Activated T-helper 2 cell treated with anti-CD3 and anti-CD28 coated beads, Interferon-gamma antibody, Interleukin-2, Interleukin-4, amounts not matched to agents 10 μg/mL and 5 μg/mL and 100 μg/mL, durations not matched to agents 14 hours and 24 hours and 36 hours (primary cell): ENCODE measurements around the gene INAVA. TPM values are rescaled to one million over a fixed set of nuclear protein-coding genes. Genes with fewer than 3 reads are reported as not detected.
"Not testable (repeated sequence)": the region's sequence is repeated elsewhere in the genome, so short reads cannot be mapped to it uniquely, and the experiment has no call there.

Experiments
- DNase-seq: peaks from one replicate; pipeline ENCODE4 v3.0.0; 2021; ENCODE audit warnings: low spot score
- H3K27ac Mint-ChIP-seq: one replicate; pipeline ENCODE4 v1.8.0; 2021; ENCODE audit warnings: mixed read lengths
- H3K27me3 Mint-ChIP-seq: one replicate; pipeline ENCODE4 v1.8.0; 2021; ENCODE audit warnings: low read depth, mixed read lengths
- H3K36me3 Mint-ChIP-seq: one replicate; pipeline ENCODE4 v1.8.0; 2021; ENCODE audit warnings: low read depth, mixed read lengths
- H3K4me1 Mint-ChIP-seq: one replicate; pipeline ENCODE4 v1.8.0; 2021; ENCODE audit warnings: low read depth, mixed read lengths
- H3K4me3 Mint-ChIP-seq: one replicate; pipeline ENCODE4 v1.8.0; 2021; ENCODE audit warnings: low read depth, mild to moderate bottlenecking, moderate library complexity, mixed read lengths
- H3K9me3 Mint-ChIP-seq: one replicate; pipeline ENCODE4 v1.8.0; 2021; ENCODE audit warnings: mixed read lengths
- intact Hi-C: fragments of 100-400 bp; cut with micrococcal nuclease; formaldehyde crosslinking; loops from one replicate; pipeline ENCODE4 v1.15.1; 2023
- total RNA-seq: library from RNA; stranded (reverse); gene quantifications from 2 replicates; pipeline ENCODE4 v1.2.3, GENCODE V29; 2022

Gene INAVA
- total RNA-seq, 1 donor from 2014 or later, result not detected

DNA sequence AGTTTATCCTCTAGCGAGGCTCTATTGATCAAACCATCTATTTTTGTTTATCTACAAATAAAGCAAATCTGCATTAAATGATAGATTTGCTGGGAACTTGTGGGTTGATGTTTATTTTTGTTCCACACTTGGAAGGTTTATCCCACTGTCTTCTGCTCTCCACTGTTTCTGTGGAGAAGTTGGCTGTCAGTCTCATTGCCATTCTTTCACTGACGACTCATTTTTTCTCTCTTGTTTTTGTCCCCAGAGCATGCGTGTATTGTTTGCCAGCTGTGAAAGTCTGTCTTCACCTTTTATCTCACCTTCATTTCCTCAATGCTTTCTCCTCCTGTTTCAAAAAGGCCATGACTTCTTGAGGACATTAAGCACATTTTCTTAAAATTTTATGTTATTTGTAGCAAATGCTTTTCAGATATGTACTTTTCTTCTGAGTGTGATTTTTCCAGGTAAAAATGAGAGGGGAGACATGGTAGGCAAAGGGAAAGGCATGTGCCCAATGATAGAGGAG, 52.4 kb downstream of the INAVA start:
- H3K27me3 Mint-ChIP-seq, result peaks cover 34% of the 10 kb centered on the region
- DNase-seq, result no peak
- H3K9me3 Mint-ChIP-seq, result peaks cover 8% of the 10 kb centered on the region
- no peaks in the 10 kb centered on the region for H3K4me1 Mint-ChIP-seq
- intact Hi-C loops, result no loop called here
- H3K4me3 Mint-ChIP-seq, result no peak overlapping the region
- H3K36me3 Mint-ChIP-seq, result no peaks in the 10 kb centered on the region
- no peak overlapping the region for H3K27ac Mint-ChIP-seq

DNA sequence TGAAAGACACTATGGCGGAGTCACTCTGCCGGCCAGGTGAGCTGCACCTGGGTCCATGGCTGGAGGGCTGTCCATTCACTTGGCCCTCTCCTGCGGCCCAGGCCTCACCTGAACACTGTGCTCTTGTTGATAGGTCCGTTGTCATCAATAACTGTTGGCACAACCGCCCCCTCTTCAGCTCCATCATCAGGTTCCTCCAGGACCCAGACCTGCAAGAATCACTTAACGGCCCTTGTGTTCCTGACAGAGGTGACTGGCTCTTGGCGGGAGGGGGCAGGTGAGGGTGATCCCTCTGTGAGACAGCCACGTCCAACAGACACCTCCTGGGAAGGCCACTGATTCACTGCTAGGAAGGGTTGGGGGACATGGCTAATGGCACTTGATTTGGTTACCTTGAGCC, 54.9 kb downstream of the INAVA start:
- no peak overlapping the region for H3K27ac Mint-ChIP-seq
- peaks cover 6% of the 10 kb centered on the region for H3K9me3 Mint-ChIP-seq
- no peaks in the 10 kb centered on the region for H3K4me1 Mint-ChIP-seq
- no peaks in the 10 kb centered on the region for H3K36me3 Mint-ChIP-seq
- intact Hi-C loops, result no loop called here
- H3K4me3 Mint-ChIP-seq, result no peak overlapping the region
- no peak for DNase-seq
- H3K27me3 Mint-ChIP-seq, result peaks cover 36% of the 10 kb centered on the region

DNA sequence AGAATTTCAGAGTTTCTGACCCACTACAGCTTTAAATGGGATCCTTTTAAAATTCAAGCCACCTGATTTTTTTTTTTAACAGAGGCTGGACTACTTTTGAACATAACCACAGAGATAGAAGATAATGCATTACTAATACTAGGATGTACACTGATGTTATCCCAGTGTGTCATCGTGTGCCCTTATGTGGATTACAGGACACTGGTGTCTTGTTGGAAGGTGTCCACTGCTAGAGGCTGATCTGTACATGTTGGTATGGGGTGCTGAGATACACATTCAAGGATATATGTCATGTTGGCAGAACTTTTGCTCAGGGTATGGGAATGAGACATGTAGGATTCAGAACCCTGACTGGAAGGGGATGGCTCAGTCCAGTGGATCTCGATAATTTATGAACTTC, 56.3 kb downstream of the INAVA start:
- no peaks in the 10 kb centered on the region for H3K36me3 Mint-ChIP-seq
- H3K9me3 Mint-ChIP-seq, result peaks cover 6% of the 10 kb centered on the region
- H3K27me3 Mint-ChIP-seq, result peaks cover 27% of the 10 kb centered on the region
- H3K4me3 Mint-ChIP-seq, result no peak overlapping the region
- H3K27ac Mint-ChIP-seq, result no peak overlapping the region
- no peaks in the 10 kb centered on the region for H3K4me1 Mint-ChIP-seq
- intact Hi-C loops, result no loop called here
- no peak for DNase-seq

DNA sequence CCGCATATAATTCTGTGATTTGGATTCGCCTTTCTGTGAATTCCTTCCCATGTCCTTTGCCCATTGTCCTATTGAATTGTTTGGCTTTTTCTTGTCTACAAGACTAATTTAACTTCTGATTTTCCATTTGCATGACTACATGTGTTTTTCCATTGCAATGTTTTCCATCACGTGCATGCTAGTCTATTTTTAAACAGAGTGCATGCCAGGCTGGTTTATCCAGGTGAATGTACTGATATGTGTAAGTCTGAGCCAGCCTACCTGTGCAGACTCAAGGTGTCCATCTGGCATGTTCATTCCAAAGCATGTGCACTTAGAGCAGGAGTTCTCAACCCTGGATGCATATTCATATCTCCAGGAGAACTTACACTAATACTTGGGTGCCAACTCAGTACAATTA, 59.7 kb downstream of the INAVA start:
- Mint-ChIP-seq H3K27ac (no peak overlapping the region), H3K27me3 (peaks cover 17% of the 10 kb centered on the region), H3K36me3 (no peaks in the 10 kb centered on the region), H3K4me1 (no peaks in the 10 kb centered on the region), H3K4me3 (no peak overlapping the region), H3K9me3 (no peaks in the 10 kb centered on the region)
- intact Hi-C loops, result no loop called here
- DNase-seq, result no peak

DNA sequence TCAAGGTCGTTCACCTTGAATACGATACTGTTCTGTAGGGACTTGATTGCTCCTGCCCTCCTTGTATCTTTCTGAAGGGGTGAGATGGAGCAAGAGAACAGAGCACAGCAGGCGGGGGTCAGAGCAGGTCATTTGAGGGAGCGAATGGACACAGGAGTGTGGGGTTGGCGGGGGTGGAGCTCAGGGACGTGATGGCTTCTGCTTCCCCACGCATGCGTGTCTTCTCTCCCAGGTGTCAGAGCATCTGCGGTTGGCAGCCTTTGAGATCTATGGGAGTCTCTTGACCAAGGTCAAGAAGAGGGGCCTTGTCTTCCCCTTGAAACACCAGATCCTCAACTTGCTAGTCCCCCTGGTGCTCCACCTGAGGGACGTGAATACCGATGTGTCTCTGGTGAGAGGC, 63.9 kb downstream of the INAVA start:
- Mint-ChIP-seq H3K9me3 (no peaks in the 10 kb centered on the region), H3K4me3 (no peak overlapping the region), H3K4me1 (no peaks in the 10 kb centered on the region), H3K36me3 (no peaks in the 10 kb centered on the region), H3K27ac (no peak overlapping the region), H3K27me3 (peaks cover 20% of the 10 kb centered on the region)
- DNase-seq, result no peak
- intact Hi-C loops, result no loop called here

DNA sequence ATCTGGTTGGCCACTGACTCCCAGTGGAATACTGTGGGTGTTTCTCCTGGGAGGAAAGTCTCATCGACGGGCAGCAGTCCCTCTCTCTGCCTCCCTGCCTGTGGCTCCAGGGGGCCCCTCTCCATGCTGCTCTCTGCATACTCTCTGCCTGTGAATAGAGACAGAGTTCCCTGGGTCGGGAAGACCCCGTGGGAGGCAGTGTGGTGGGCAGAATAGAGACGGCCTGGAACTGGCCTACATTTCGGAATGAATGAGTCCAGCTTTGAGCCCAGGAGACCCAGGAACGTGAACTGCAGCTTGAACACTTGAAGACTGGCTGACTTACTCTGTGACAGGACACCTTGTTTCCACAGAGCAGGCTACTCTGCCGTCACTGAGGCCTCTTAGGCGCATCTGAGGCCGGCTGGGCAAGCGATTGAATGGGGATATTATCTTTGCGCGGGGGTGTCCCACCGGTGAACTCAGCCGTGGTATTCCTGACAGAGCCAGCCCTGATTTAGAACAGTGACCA, 64.8 kb downstream of the INAVA start:
- Mint-ChIP-seq H3K9me3 (no peaks in the 10 kb centered on the region), H3K4me3 (no peak overlapping the region), H3K27ac (no peak overlapping the region), H3K4me1 (no peaks in the 10 kb centered on the region), H3K27me3 (peaks cover 14% of the 10 kb centered on the region), H3K36me3 (no peaks in the 10 kb centered on the region)
- intact Hi-C loops, result no loop called here
- DNase-seq, result no peak

DNA sequence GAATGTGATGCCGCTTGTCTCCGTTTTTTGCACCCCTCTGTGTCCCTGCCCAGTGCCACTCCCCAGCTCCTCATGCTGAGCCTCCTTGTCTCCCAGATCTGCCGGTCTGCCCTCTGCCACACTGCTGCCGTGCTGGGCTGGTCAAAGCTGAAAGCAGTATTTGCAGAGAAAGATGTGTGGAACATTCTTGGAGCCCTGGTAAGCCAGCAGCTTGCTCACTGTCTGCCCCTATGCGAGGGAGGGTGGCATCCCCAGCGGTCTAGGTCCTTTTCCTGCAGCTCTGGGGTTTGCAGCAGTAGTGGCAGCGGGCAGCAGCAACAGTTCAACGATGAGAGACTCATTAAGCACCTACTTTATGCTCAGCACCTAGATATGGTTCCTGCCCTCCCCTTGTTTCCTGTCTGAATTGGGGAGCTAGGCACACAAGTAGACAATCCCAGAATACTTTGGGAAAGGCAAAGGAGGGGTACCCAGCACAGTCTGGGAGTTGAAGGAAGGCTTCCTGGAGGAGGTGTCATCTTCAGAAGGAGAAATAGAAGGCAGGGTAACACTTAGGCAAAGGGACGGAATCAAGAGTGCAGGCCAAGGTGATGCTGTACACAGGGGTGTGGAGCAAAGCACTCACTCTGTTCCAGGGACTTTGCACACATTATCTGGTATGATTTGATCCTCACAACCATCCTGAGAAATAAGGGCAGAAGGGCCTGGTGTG, 65.7 kb downstream of the INAVA start:
- no peak for DNase-seq
- intact Hi-C loops, result no loop called here
- no peak overlapping the region for H3K4me3 Mint-ChIP-seq
- no peak overlapping the region for H3K27ac Mint-ChIP-seq
- no peaks in the 10 kb centered on the region for H3K36me3 Mint-ChIP-seq
- no peaks in the 10 kb centered on the region for H3K4me1 Mint-ChIP-seq
- H3K9me3 Mint-ChIP-seq, result no peaks in the 10 kb centered on the region
- H3K27me3 Mint-ChIP-seq, result peaks cover 10% of the 10 kb centered on the region

DNA sequence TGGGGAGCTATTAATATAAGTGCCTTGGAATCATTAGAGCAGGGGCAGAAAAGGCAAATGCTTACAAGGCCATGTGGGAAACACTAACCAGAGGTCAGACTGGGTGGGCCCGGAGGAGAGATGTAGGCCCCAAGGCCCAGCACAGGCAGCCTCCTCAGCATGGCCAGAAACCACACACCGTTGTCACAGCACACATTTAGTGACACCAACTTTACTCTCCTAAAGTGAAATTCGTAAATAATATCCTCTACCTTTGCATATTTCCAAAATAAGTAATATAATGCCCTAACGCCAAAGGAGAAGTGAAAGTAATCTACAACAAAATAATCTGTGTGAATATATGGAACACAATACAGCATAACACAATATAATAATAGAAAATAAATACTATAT, 66.2 kb downstream of the INAVA start:
- no peak for DNase-seq
- H3K9me3 Mint-ChIP-seq, result no peaks in the 10 kb centered on the region
- no peak overlapping the region for H3K27ac Mint-ChIP-seq
- H3K4me1 Mint-ChIP-seq, result no peaks in the 10 kb centered on the region
- H3K4me3 Mint-ChIP-seq, result no peak overlapping the region
- intact Hi-C loops, result no loop called here
- peaks cover 10% of the 10 kb centered on the region for H3K27me3 Mint-ChIP-seq
- H3K36me3 Mint-ChIP-seq, result no peaks in the 10 kb centered on the region

DNA sequence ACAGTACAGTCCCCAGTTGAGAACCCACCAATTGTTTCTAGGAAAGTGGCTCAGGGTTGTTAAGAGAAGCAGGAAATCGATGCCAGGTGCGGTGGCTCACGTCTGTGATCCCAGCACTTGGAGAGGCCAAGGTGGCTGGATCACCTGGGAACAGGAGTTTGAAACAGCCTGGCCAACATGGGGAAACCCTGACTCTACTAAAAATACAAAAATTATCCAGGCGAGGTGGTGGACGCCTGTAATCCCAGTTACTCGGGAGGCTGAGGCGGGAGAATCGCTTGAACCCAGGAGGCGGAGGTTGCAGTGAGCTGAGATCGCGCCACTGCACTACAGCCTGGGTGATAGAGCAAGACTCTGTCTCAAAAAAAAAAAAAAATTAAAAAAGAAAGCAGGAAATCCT, 67.5 kb downstream of the INAVA start:
- peaks cover 10% of the 10 kb centered on the region for H3K27me3 Mint-ChIP-seq
- intact Hi-C loops, H3K4me1 Mint-ChIP-seq, H3K27ac Mint-ChIP-seq, H3K9me3 Mint-ChIP-seq, H3K36me3 Mint-ChIP-seq, DNase-seq, H3K4me3 Mint-ChIP-seq: not testable (repeated sequence)

DNA sequence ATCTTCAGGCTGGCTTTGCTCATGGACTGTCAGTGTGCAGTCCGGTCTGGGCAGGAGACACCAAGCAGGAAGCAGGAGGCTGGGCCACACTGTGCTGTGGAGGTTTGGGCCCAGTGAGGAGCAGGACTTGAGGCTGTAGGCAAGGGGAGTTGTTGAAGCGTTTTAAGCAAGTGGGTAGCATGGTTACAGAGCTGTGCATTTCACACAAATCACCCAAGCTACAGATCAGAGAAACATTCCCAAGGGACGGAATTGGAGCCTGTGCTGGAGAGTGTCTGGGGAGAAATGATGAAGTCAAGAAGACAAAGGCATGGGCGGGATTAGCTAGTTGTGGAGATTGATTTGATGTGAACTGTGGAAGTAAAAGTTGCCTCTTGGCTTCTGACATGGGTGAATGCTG, 67.9 kb downstream of the INAVA start:
- Mint-ChIP-seq H3K9me3 (no peaks in the 10 kb centered on the region), H3K36me3 (no peaks in the 10 kb centered on the region)

DNA sequence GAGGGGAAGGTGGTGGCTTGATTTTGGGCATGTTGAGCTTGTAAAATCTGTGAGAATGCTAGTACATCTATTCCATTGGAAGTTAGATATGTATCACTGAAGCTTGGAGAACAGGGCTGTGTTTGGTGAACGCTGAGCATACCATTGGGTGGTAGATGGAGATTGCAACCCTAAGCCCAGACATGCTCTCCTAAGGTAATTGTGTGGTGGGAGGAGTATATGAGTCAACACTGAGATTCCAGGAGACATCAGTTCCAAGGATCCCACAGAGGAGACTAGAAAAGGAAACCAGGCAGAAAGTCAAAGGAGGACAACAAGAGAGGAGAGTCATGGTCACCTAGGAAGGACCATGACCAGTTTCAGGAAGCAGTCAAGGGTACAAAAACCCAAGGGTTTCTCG, 68.4 kb downstream of the INAVA start:
- H3K4me3 Mint-ChIP-seq, result no peak overlapping the region
- H3K27me3 Mint-ChIP-seq, result peaks cover 10% of the 10 kb centered on the region
- no peaks in the 10 kb centered on the region for H3K36me3 Mint-ChIP-seq
- no peak for DNase-seq
- no peak overlapping the region for H3K27ac Mint-ChIP-seq
- no peaks in the 10 kb centered on the region for H3K4me1 Mint-ChIP-seq
- intact Hi-C loops, result no loop called here
- no peaks in the 10 kb centered on the region for H3K9me3 Mint-ChIP-seq

More for the DNA sequence above, 67.9 kb downstream of the INAVA start:
- Mint-ChIP-seq H3K4me3 (no peak overlapping the region), H3K27me3 (peaks cover 10% of the 10 kb centered on the region), H3K27ac (no peak overlapping the region), H3K4me1 (no peaks in the 10 kb centered on the region)
- no peak for DNase-seq
- intact Hi-C loops, result no loop called here

DNA sequence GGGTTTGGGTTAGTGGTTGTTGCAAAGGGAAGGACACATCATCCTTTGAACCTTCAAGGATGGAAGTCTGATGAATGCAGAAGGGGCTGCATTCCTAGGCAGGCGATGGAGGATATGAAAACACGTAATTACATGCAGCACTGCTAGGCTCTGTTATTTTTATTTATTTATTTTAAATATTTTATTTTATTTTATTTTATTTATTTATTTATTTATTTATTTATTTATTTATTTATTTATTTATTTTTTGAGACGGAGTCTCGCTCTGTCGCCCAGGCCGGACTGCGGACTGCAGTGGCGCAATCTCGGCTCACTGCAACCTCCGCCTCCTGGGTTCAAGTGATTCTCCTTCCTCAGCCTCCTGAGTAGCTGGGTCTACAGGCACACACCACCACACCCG, 69.2 kb downstream of the INAVA start:
- H3K4me3 Mint-ChIP-seq, H3K36me3 Mint-ChIP-seq, DNase-seq, H3K27ac Mint-ChIP-seq, H3K4me1 Mint-ChIP-seq, intact Hi-C loops, H3K9me3 Mint-ChIP-seq: not testable (repeated sequence)
- H3K27me3 Mint-ChIP-seq, result peaks cover 10% of the 10 kb centered on the region
